SK-N-SH (cell line): ENCODE results near the gene ZBTB49. TPM values are rescaled to one million over a fixed set of nuclear protein-coding genes. Genes with fewer than 3 reads are reported as not detected.

ENCODE experiments used
- CTCF ChIA-PET: fragments of 300-600, 350-600 bp; formaldehyde crosslinking; extraction: SDS; loops from one replicate; lab custom pipeline; 2021; lab: Yijun Ruan, JAX
- POLR2A ChIA-PET: fragments of 350-600 bp; sonication (Branson Sonifier 250); formaldehyde crosslinking; extraction: SDS; loops from one replicate; lab custom pipeline; 2020; ENCODE audit warnings: antibody characterized with exemption, inconsistent platforms; lab: Yijun Ruan, JAX
- DNase-seq: peaks from one replicate; pipeline ENCODE4 v3.0.0; 2012
- H2AFZ ChIP-seq: fragments of 200-600 bp; sonication (generic); 2 replicates; pipeline ENCODE4 v1.8.1; 2016; ENCODE audit warnings: antibody characterized with exemption, mild to moderate bottlenecking, low read depth
- H3F3A ChIP-seq: fragments of 200-600 bp; sonication (generic); replicated peaks from 2 replicates; pipeline ENCODE3; 2016; ENCODE audit warnings: antibody characterized with exemption, mild to moderate bottlenecking; ENCODE audit not compliant: insufficient read depth
- H3K27ac ChIP-seq, 2 experiments: fragments of 200-500 bp in 1 of 2; fragments of 200-600 bp in 1 of 2; sonication (Bioruptor generic) in 1 of 2; sonication (generic), shearing (Covaris generic) in 1 of 2; 2 replicates each; pipeline versions ENCODE4 v1.5.1 to v1.6.1; 2014 to 2016; ENCODE audit warnings: low read depth in 2 of 2, inconsistent platforms in 1 of 2, low read length in 1 of 2, mild to moderate bottlenecking in 1 of 2, mixed read lengths in 1 of 2
- H3K27me3 ChIP-seq: fragments of 200-600 bp; sonication (generic), shearing (Covaris generic); 2 replicates; pipeline ENCODE4 v1.6.1; 2016; ENCODE audit warnings: mixed run types; ENCODE audit not compliant: insufficient read depth
- H3K36me3 ChIP-seq, 2 experiments: fragments of 200-500 bp in 1 of 2; fragments of 200-600 bp in 1 of 2; sonication (Bioruptor generic) in 1 of 2; sonication (generic) in 1 of 2; replicated peaks in 1 of 2; 2 replicates each; pipeline versions ENCODE3 to v1.5.1; 2014 to 2016; ENCODE audit warnings: low read length in 1 of 2, mild to moderate bottlenecking in 1 of 2; ENCODE audit not compliant: insufficient read depth in 2 of 2, control insufficient read depth in 1 of 2
- H3K4me1 ChIP-seq, 2 experiments: fragments of 200-500 bp in 1 of 2; fragments of 200-600 bp in 1 of 2; sonication (Bioruptor generic) in 1 of 2; sonication (generic), shearing (Covaris generic) in 1 of 2; 2 replicates each; pipeline versions ENCODE4 v1.5.1 to v1.6.1; 2014 to 2016; ENCODE audit warnings: low read depth in 1 of 2, low read length in 1 of 2, mixed run types in 1 of 2; ENCODE audit not compliant: insufficient read depth in 2 of 2, control insufficient read depth in 1 of 2
- H3K4me2 ChIP-seq: fragments of 200-600 bp; sonication (generic), shearing (Covaris generic); 2 replicates; pipeline ENCODE4 v1.6.1; 2017; ENCODE audit warnings: mixed run types
- H3K4me3 ChIP-seq, 2 experiments: fragments of 200-500 bp in 1 of 2; fragments of 200-600 bp in 1 of 2; sonication (Bioruptor generic) in 1 of 2; sonication (generic), shearing (Covaris generic) in 1 of 2; 2 replicates each; pipeline versions ENCODE4 v1.5.1 to v1.8.1; 2014 to 2016; ENCODE audit warnings: low read depth in 2 of 2, inconsistent platforms in 1 of 2, low read length in 1 of 2, mild to moderate bottlenecking in 1 of 2, mixed read lengths in 1 of 2, moderate library complexity in 1 of 2
- H3K79me2 ChIP-seq: fragments of 200-600 bp; sonication (generic); 2 replicates; pipeline ENCODE4 v1.8.1; 2017; ENCODE audit warnings: mild to moderate bottlenecking; ENCODE audit not compliant: insufficient read depth
- H3K9ac ChIP-seq: fragments of 200-600 bp; sonication (generic); 2 replicates; pipeline ENCODE4 v1.6.1; 2017; ENCODE audit warnings: mixed run types
- H3K9me2 ChIP-seq: fragments of 200-600 bp; sonication (generic); 2 replicates; pipeline ENCODE4 v1.6.1; 2017; ENCODE audit warnings: mixed run types
- H3K9me3 ChIP-seq: fragments of 200-600 bp; sonication (generic); 2 replicates; pipeline ENCODE4 v1.6.1; 2017; ENCODE audit warnings: mixed run types, mild to moderate bottlenecking, moderate library complexity
- H4K20me1 ChIP-seq: fragments of 200-600 bp; sonication (generic); 2 replicates; pipeline ENCODE4 v1.6.1; 2017; ENCODE audit warnings: mild to moderate bottlenecking, mixed run types; ENCODE audit not compliant: insufficient read depth
- CHD2 ChIP-seq: fragments of 150-350 bp; IDR thresholded peaks from 2 replicates; pipeline ENCODE4 v1.6.1; 2018; ENCODE audit warnings: low read length; ENCODE audit not compliant: partially characterized antibody
- CTCF ChIP-seq: fragments of 200-600 bp; sonication (generic); IDR thresholded peaks from 2 replicates; pipeline ENCODE4 v1.6.1; 2017; ENCODE audit warnings: antibody characterized with exemption, mild to moderate bottlenecking, moderate library complexity
- FOXJ3 ChIP-seq: sonication (generic); formaldehyde crosslinking; IDR thresholded peaks from 2 replicates; pipeline ENCODE4 v1.5.1; 2020; ENCODE audit warnings: mild to moderate bottlenecking, missing genetic modification reagents
- FOXM1 ChIP-seq: IDR thresholded peaks from 2 replicates; pipeline ENCODE4 v1.4.0; 2012; ENCODE audit warnings: low read depth, mild to moderate bottlenecking
- GABPA ChIP-seq: IDR thresholded peaks from 2 replicates; pipeline ENCODE4 v1.4.0; 2012; ENCODE audit warnings: low read depth, mild to moderate bottlenecking
- GATA2 ChIP-seq: sonication (generic); formaldehyde crosslinking; IDR thresholded peaks from 2 replicates; pipeline ENCODE4 v1.5.0; 2020; ENCODE audit warnings: mild to moderate bottlenecking, missing genetic modification reagents
- IRF3 ChIP-seq: fragments of 150-350 bp; IDR thresholded peaks from 2 replicates; pipeline ENCODE4 v1.6.1; 2016; ENCODE audit warnings: mild to moderate bottlenecking, low read depth, low read length
- MAX ChIP-seq: IDR thresholded peaks from 2 replicates; pipeline ENCODE4 v1.4.0; 2012; ENCODE audit warnings: low read depth
- NRF1 ChIP-seq: IDR thresholded peaks from 2 replicates; pipeline ENCODE4 v1.6.1; 2012; ENCODE audit warnings: low read depth, mild to moderate bottlenecking, low read length
- PBX3 ChIP-seq: IDR thresholded peaks from 2 replicates; pipeline ENCODE4; 2012
- RAD21 ChIP-seq: IDR thresholded peaks from 2 replicates; pipeline ENCODE4 v1.6.1; 2012; ENCODE audit warnings: mild to moderate bottlenecking, low read length
- RCOR1 ChIP-seq: fragments of 150-350 bp; IDR thresholded peaks from 2 replicates; pipeline ENCODE4 v1.6.1; 2017; ENCODE audit warnings: antibody characterized with exemption, low read length
- SMC3 ChIP-seq: IDR thresholded peaks from 2 replicates; pipeline ENCODE4 v1.6.1; 2012; ENCODE audit warnings: low read depth, low read length, improper control_type of control experiment
- TAF1 ChIP-seq: IDR thresholded peaks from 2 replicates; pipeline ENCODE4 v1.6.1; 2012; ENCODE audit warnings: low read depth, mild to moderate bottlenecking, low read length, moderate library complexity, borderline replicate concordance
- WGBS: methylation state at CpG from one replicate; pipeline ENCODE4 v1.1.6; 2017; ENCODE audit warnings: low lambda C conversion rate; 5-methylcytosine and 5-hydroxymethylcytosine counted together
- polyA plus RNA-seq, 3 experiments: library from polyadenylated mRNA; depleted of rRNA; stranded (reverse); fragments of >200 nt; gene quantifications; 2 replicates each; pipeline ENCODE4 v1.2.3, GENCODE V29; 2012

The ZBTB49 gene
- polyA plus RNA-seq, 1 of the 3 experiments (the other 2 are of a cell fraction) = 3.1 TPM

- no peak overlapping the region for H3K4me3 ChIP-seq
- no peaks in the 10 kb centered on the region for H3K36me3 ChIP-seq
- POLR2A ChIA-PET = no interaction called here
- WGBS = 46% methylated on average over 20 of the region's 21 CpGs
- peak; percentile 66 for DNase-seq
- CTCF ChIA-PET = interaction anchor here (0.7 to 5.9 kb wide), 19 partner anchors 7 to 152 kb away, joined by 3 to 43 read pairs (median 4); no protein-coding TSS in a partner anchor
- TF ChIP-seq CHD2 (peak; percentile 79), RAD21 (peak; percentile 77), SMC3 (peak; percentile 61), CTCF (peak; percentile 65), TAF1 (no peak)
- TF ChIP-seq, all 33 proteins: peak for 4
- Histone ChIP-seq H4K20me1 (no peaks in the 10 kb centered on the region), H3K4me1 (no peaks in the 10 kb centered on the region; a peak in 1 of 4 replicates), H2AFZ (no peak overlapping the region), H3K27ac (no peak overlapping the region), H3K9me2 (no peaks in the 10 kb centered on the region), H3K9ac (no peak overlapping the region), H3K9me3 (no peaks in the 10 kb centered on the region), H3K27me3 (no peaks in the 10 kb centered on the region; the same call in 1 of the 2 replicates), H3K4me2 (no peak overlapping the region), H3K79me2 (no peaks in the 10 kb centered on the region), H3F3A (no peaks in the 10 kb centered on the region)
Observed at GRCh38 chr4:4334798-4335520, 44.9 kb downstream of the ZBTB49 start.

GRCh38 chr4:4338210-4339001 lies 48.4 kb downstream of the ZBTB49 start:
- Histone ChIP-seq H3K4me3 (no peak overlapping the region), H3F3A (no peaks in the 10 kb centered on the region), H4K20me1 (no peaks in the 10 kb centered on the region), H3K9me3 (no peaks in the 10 kb centered on the region), H3K79me2 (no peaks in the 10 kb centered on the region), H2AFZ (no peak overlapping the region), H3K27ac (no peak overlapping the region), H3K4me1 (no peaks in the 10 kb centered on the region; a peak in 1 of 4 replicates), H3K36me3 (no peaks in the 10 kb centered on the region), H3K9ac (no peak overlapping the region), H3K9me2 (no peaks in the 10 kb centered on the region), H3K4me2 (no peak overlapping the region), H3K27me3 (no peaks in the 10 kb centered on the region; the same call in 1 of the 2 replicates)
- no peak for DNase-seq
- WGBS = 70% methylated on average over 11 of the region's 11 CpGs
- ChIA-PET CTCF (interaction anchor here (1.4 to 5.9 kb wide), 3 partner anchors 11 to 88 kb away, joined by 5 to 43 read pairs (median 5); no protein-coding TSS in a partner anchor), POLR2A (interaction anchor here (1.1 kb wide), 1 partner anchor 90 kb away, joined by 5 read pairs; the partner anchor contains the start of gene TMEM128)
- TF ChIP-seq GATA2 (CRISPR knock-in tag) (no peak), PBX3 (no peak), FOXM1 (no peak), IRF3 (no peak), GABPA (no peak), RCOR1 (no peak), MAX (no peak), CHD2 (no peak), CTCF (no peak), FOXJ3 (CRISPR knock-in tag) (no peak), NRF1 (no peak), TAF1 (no peak)
